Osteoblast (primary cell): ENCODE data around the gene CD302. TPM values are rescaled to one million over a fixed set of nuclear protein-coding genes. Genes with fewer than 3 reads are reported as not detected.

Experiments used
- DNase-seq: peaks from one replicate; pipeline ENCODE4 v3.0.0; 2011; ENCODE audit warnings: low spot score, mixed read lengths; ENCODE audit not compliant: insufficient read length; ENCODE audit errors: missing footprints
- H2AFZ ChIP-seq: 2 replicates; pipeline ENCODE4 v1.6.0; 2011; ENCODE audit warnings: mild to moderate bottlenecking, low read length
- H3K27ac ChIP-seq: 2 replicates; pipeline ENCODE4 v1.5.1; 2011; ENCODE audit warnings: mild to moderate bottlenecking, low read depth, low read length, moderate library complexity
- H3K27me3 ChIP-seq: 2 replicates; pipeline ENCODE4 v1.6.0; 2012; ENCODE audit warnings: mild to moderate bottlenecking, control low read depth, inconsistent platforms, low read length, moderate library complexity; ENCODE audit not compliant: insufficient read depth
- H3K36me3 ChIP-seq: 2 replicates; pipeline ENCODE4 v1.5.1; 2011; ENCODE audit warnings: mild to moderate bottlenecking, low read length, control low read depth, moderate library complexity; ENCODE audit not compliant: insufficient read depth
- H3K4me1 ChIP-seq: 2 replicates; pipeline ENCODE4 v1.5.1; 2011; ENCODE audit warnings: mild to moderate bottlenecking, low read length, control low read depth, moderate library complexity; ENCODE audit not compliant: insufficient read depth
- H3K4me2 ChIP-seq: 2 replicates; pipeline ENCODE4 v1.6.0; 2011; ENCODE audit warnings: mild to moderate bottlenecking, low read length; ENCODE audit not compliant: insufficient read depth
- H3K4me3 ChIP-seq: fragments of 200-600 bp; sonication (generic); 3 replicates; pipeline ENCODE4 v1.5.1; 2012; ENCODE audit warnings: mild to moderate bottlenecking, low read length, inconsistent platforms; ENCODE audit not compliant: insufficient read depth
- H3K79me2 ChIP-seq: 2 replicates; pipeline ENCODE4 v1.6.0; 2012; ENCODE audit warnings: mild to moderate bottlenecking, low read length, control low read depth, inconsistent platforms; ENCODE audit not compliant: insufficient read depth
- H3K9me3 ChIP-seq: 2 replicates; pipeline ENCODE4 v1.5.1; 2011; ENCODE audit warnings: low read depth, low read length, control low read depth
- H4K20me1 ChIP-seq: 2 replicates; pipeline ENCODE4 v1.6.0; 2012; ENCODE audit warnings: mild to moderate bottlenecking, low read length, control low read depth; ENCODE audit not compliant: insufficient read depth
- total RNA-seq: library from RNA; depleted of rRNA; stranded (reverse); fragments of >200 nt; gene quantifications from 2 replicates; pipeline ENCODE4 v1.2.3, GENCODE V29; 2012
- TF ChIP-seq, protein P1 (sequence below): IDR thresholded peaks from 2 replicates; pipeline ENCODE4 v1.5.1; 2011; ENCODE audit warnings: mild to moderate bottlenecking, low read depth, low read length, moderate library complexity; ENCODE audit errors: extremely low read depth

The CD302 gene, protein sequence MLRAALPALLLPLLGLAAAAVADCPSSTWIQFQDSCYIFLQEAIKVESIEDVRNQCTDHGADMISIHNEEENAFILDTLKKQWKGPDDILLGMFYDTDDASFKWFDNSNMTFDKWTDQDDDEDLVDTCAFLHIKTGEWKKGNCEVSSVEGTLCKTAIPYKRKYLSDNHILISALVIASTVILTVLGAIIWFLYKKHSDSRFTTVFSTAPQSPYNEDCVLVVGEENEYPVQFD
- 14.5 and 18.9 TPM in 2 replicates for total RNA-seq

DNA sequence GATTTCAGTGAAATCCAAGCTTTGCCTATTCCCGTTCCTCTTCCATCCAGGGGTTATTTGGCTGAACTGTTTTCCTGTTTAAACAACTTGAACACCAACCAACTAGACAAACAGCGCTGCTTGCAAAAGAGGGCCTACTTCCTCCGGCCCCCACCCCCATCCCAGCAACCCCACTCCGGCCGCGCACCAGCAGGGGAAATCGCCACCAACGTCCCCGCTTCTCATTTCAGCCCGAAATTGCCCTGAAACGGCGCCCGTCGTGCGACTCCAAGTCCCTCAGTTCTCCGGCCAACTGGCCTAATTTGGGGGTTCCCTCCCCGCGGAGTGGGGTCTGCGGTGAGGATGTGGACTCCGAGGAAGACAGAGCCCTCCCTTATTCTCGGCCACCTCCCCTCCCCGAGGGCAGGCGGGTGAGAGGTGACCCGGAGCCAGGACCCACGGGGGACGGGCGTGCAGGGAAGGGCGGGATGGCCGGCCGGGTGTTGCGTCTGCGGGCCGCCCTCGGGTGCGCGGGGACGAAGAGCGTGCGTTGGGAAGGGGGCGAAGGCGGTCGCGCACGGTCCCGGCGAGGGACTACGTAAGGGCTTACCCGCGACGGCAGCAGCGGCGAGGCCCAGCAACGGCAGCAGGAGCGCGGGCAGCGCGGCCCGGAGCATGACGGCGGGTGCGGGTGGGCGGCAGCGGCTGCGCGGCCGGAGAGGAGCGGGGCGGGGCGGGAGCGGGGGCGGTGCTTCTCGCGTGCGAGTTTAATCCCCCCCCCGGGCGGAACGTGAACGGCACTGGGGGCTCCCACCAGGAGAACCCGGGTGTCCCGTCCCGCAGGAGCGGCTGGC is at the start of gene CD302:
TSS of gene CD302 (minus strand) at position 666 of the 833 bp plus-strand sequence. CDS start at position 656, 10 bp downstream.
- H3K27ac ChIP-seq, result peak within 1 kb of the TSS; percentile 58
- peak within 1 kb of the TSS; percentile 95 for H2AFZ ChIP-seq
- H3K9me3 ChIP-seq, result no peaks in the 10 kb centered on the region
- peaks cover 18% of the 10 kb centered on the region for H3K4me1 ChIP-seq
- no peaks in the 10 kb centered on the region for H3K36me3 ChIP-seq
- DNase-seq, result peak; percentile 94
- no peaks in the 10 kb centered on the region for H4K20me1 ChIP-seq
- TF ChIP-seq, protein P1, sequence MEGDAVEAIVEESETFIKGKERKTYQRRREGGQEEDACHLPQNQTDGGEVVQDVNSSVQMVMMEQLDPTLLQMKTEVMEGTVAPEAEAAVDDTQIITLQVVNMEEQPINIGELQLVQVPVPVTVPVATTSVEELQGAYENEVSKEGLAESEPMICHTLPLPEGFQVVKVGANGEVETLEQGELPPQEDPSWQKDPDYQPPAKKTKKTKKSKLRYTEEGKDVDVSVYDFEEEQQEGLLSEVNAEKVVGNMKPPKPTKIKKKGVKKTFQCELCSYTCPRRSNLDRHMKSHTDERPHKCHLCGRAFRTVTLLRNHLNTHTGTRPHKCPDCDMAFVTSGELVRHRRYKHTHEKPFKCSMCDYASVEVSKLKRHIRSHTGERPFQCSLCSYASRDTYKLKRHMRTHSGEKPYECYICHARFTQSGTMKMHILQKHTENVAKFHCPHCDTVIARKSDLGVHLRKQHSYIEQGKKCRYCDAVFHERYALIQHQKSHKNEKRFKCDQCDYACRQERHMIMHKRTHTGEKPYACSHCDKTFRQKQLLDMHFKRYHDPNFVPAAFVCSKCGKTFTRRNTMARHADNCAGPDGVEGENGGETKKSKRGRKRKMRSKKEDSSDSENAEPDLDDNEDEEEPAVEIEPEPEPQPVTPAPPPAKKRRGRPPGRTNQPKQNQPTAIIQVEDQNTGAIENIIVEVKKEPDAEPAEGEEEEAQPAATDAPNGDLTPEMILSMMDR, result no peak
- H3K4me3 ChIP-seq, result peak within 1 kb of the TSS; percentile 96
- peaks cover 4% of the 10 kb centered on the region for H3K27me3 ChIP-seq
- H3K4me2 ChIP-seq, result peak within 1 kb of the TSS; percentile 99
- peaks cover 2% of the 10 kb centered on the region for H3K79me2 ChIP-seq

DNA sequence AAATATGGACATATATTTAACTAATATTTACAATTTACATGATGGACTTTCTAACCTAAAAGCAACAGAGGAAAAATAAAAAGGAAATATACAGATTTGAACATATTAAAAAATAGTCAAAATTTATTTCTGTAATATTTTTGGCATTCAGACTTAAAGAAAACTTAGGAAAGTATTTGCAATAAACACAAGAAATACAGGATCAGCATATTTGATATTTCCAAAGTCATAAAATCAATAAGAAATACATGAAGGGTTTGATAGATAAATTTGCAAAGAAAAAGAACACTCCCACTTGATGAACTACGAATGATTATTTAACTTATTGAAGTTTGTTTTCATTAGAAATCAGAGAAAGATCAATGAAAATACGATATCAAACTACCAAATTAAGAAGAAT is 48.6 kb upstream of the CD302 start:
- no peak overlapping the region for H2AFZ ChIP-seq
- no peak overlapping the region for H3K4me3 ChIP-seq
- no peak for DNase-seq
- H3K27ac ChIP-seq, result no peak overlapping the region
- TF ChIP-seq, protein P1, result no peak
- no peaks in the 10 kb centered on the region for H3K36me3 ChIP-seq
- H4K20me1 ChIP-seq, result no peaks in the 10 kb centered on the region
- H3K4me2 ChIP-seq, result no peak overlapping the region
- no peaks in the 10 kb centered on the region for H3K9me3 ChIP-seq
- peaks cover 4% of the 10 kb centered on the region for H3K27me3 ChIP-seq
- no peaks in the 10 kb centered on the region for H3K79me2 ChIP-seq
- no peaks in the 10 kb centered on the region for H3K4me1 ChIP-seq

- Histone ChIP-seq H3K4me3 (no peak overlapping the region), H3K79me2 (no peaks in the 10 kb centered on the region), H3K36me3 (no peaks in the 10 kb centered on the region), H2AFZ (no peak overlapping the region), H4K20me1 (no peaks in the 10 kb centered on the region), H3K9me3 (no peaks in the 10 kb centered on the region), H3K27me3 (no peaks in the 10 kb centered on the region), H3K27ac (no peak overlapping the region), H3K4me1 (no peaks in the 10 kb centered on the region), H3K4me2 (no peak overlapping the region)
- no peak for DNase-seq
- TF ChIP-seq, protein P1, result no peak
These were observed 42.6 kb upstream of the CD302 start for GRCh38 chr2:159840616-159841015.

- Histone ChIP-seq H3K79me2 (no peaks in the 10 kb centered on the region), H3K4me2 (no peak overlapping the region), H3K36me3 (no peaks in the 10 kb centered on the region), H3K27ac (no peak overlapping the region), H3K4me3 (no peak overlapping the region), H2AFZ (no peak overlapping the region), H3K27me3 (peaks cover 3% of the 10 kb centered on the region), H4K20me1 (no peaks in the 10 kb centered on the region), H3K4me1 (no peaks in the 10 kb centered on the region), H3K9me3 (no peaks in the 10 kb centered on the region)
- no peak for DNase-seq
- TF ChIP-seq, protein P1, result no peak
These were observed 34.9 kb upstream of the CD302 start for GRCh38 chr2:159832858-159833257.
